NCI-H510A (cell line): ENCODE results near the gene ASPDH.
A peak's percentile ranks its signal among the peaks of the same experiment; 100 is the strongest.
"Not testable (repeated sequence)": the region's sequence is repeated elsewhere in the genome, so short reads cannot be mapped to it uniquely, and the experiment has no call there.

Source experiments
- DNase-seq: peaks from one replicate; lab custom pipeline; 2025; lab: John Stamatoyannopoulos, UW

Gene ASPDH

GRCh38 chr19:50478901-50479715 lies 34.6 kb downstream of the ASPDH start:
- DNase-seq, result no peak

GRCh38 chr19:50477751-50478515 lies 35.8 kb downstream of the ASPDH start:
- DNase-seq, result no peak

- no peak for DNase-seq
These were observed 36.8 kb downstream of the ASPDH start for GRCh38 chr19:50476907-50477238.

GRCh38 chr19:50476224-50476906 lies 37.3 kb downstream of the ASPDH start, which contains the start of the genes EMC10 and GARIN5A:
Gene EMC10 (plus strand): TSS chr19:50476507. CDS start chr19:50476545, 38 bp downstream.
Gene GARIN5A (minus strand): TSS chr19:50476848. CDS start chr19:50476388, 460 bp downstream.
- peak; percentile 91 for DNase-seq

- DNase-seq, result no peak
These were observed 37.9 kb downstream of the ASPDH start for GRCh38 chr19:50475736-50476223.

GRCh38 chr19:50475101-50475568 lies 38.6 kb downstream of the ASPDH start:
- DNase-seq, result no peak

GRCh38 chr19:50473336-50473735 lies 40.4 kb downstream of the ASPDH start:
- DNase-seq, result not testable (repeated sequence)

GRCh38 chr19:50468818-50469217 lies 44.9 kb downstream of the ASPDH start:
- DNase-seq, result no peak

- no peak for DNase-seq
These were observed 46.1 kb downstream of the ASPDH start for GRCh38 chr19:50467566-50467965.

- no peak for DNase-seq
These were observed 47.0 kb downstream of the ASPDH start for GRCh38 chr19:50466706-50467039.

GRCh38 chr19:50465986-50466705 lies 47.6 kb downstream of the ASPDH start:
- DNase-seq, result peak; percentile 38

GRCh38 chr19:50465000-50465399 lies 48.7 kb downstream of the ASPDH start:
- DNase-seq, result no peak

GRCh38 chr19:50464348-50464747 lies 49.4 kb downstream of the ASPDH start:
- no peak for DNase-seq

GRCh38 chr19:50462970-50463369 lies 50.7 kb downstream of the ASPDH start:
- no peak for DNase-seq
